Measurements from ENCODE around the gene CTXND1. TPM values are rescaled to one million over a fixed set of nuclear protein-coding genes. Genes with fewer than 3 reads are reported as not detected.

CTXND1 gene
- total RNA-seq, 1 experiment from 2014 or later: not detected

GRCh38 chr15:80268101-80268500 lies 16.1 kb upstream of the CTXND1 start:
- H3K23ac ChIP-seq (ENCODE audit: insufficient read length, low read depth, low read length): no peak overlapping the region
- H4K20me1 ChIP-seq (ENCODE audit: control insufficient read depth, insufficient read depth, insufficient read length): no peaks in the 10 kb centered on the region
- no CpG with 5 or more reads among the region's 7 CpGs for WGBS (ENCODE audit: extremely low coverage, insufficient read length, low lambda C conversion rate)
- no peak overlapping the region for H3K9ac ChIP-seq (ENCODE audit: extremely low read depth, insufficient read length, low read length)
- H4K91ac ChIP-seq (ENCODE audit: insufficient read length, low read depth, low read length): no peak overlapping the region
- H3T11ph ChIP-seq (ENCODE audit: low read length): no peak overlapping the region
- H3K18ac ChIP-seq (ENCODE audit: insufficient read length, low read depth, low read length): no peak overlapping the region
- peak overlapping the region in 1 of 3 experiments; percentile 27; a peak in 1 of 7 replicates for H3K27ac Mint-ChIP-seq
- H2AK5ac ChIP-seq (ENCODE audit: insufficient read length, low read length): no peak overlapping the region
- no peaks in the 10 kb centered on the region for H3K4me1 ChIP-seq (ENCODE audit: insufficient read depth, low read length)
- no peak overlapping the region for H2BK120ac ChIP-seq (ENCODE audit: low read depth, low read length, poor library complexity, severe bottlenecking)
- no peak overlapping the region for H4K8ac ChIP-seq (replicated peaks; ENCODE audit: insufficient read length, low read depth, low read length)
- H3K9me3 ChIP-seq (ENCODE audit: control insufficient read depth, low read depth, low read length): no peaks in the 10 kb centered on the region
- no peak overlapping the region for H2BK20ac ChIP-seq (ENCODE audit: low read depth, low read length, poor library complexity, severe bottlenecking)
- no peak overlapping the region; a peak in 1 of 5 replicates for H3K4me3 Mint-ChIP-seq
- no peak overlapping the region for H4K5ac ChIP-seq (ENCODE audit: insufficient read length, low read depth, low read length)
- no peaks in the 10 kb centered on the region for H3K79me2 ChIP-seq (ENCODE audit: insufficient read depth, low read length)
- TF ChIP-seq CTCF (conservative IDR thresholded peaks at IDR 0.05): no peak
- H2BK5ac ChIP-seq (ENCODE audit: insufficient read length, low read length): no peak overlapping the region
- no peak overlapping the region for H3K4me2 ChIP-seq (ENCODE audit: insufficient read depth, insufficient read length, low read length)
- peaks cover 3% of the 10 kb centered on the region; the same call in 1 of the 2 replicates for H3K27me3 ChIP-seq (ENCODE audit: insufficient read depth, low read length)
- H2BK12ac ChIP-seq (ENCODE audit: insufficient read length, low read depth, low read length): no peak overlapping the region
- no peaks in the 10 kb centered on the region for H3K79me1 ChIP-seq (ENCODE audit: insufficient read depth, low read depth, low read length, poor library complexity, severe bottlenecking)
- peaks cover 60% of the 10 kb centered on the region for H3K27me3 Mint-ChIP-seq (ENCODE audit: low read depth)
- no peak for DNase-seq
- H3K27ac ChIP-seq (ENCODE audit: insufficient read length, low read depth, low read length): no peak overlapping the region
- no peaks in the 10 kb centered on the region for H3K9me3 Mint-ChIP-seq
- no peaks in the 10 kb centered on the region for H3K4me1 Mint-ChIP-seq
- H3K23me2 ChIP-seq (ENCODE audit: insufficient read length, low read depth, low read length, poor library complexity, severe bottlenecking): no peaks in the 10 kb centered on the region
- no peak overlapping the region for H2BK15ac ChIP-seq (ENCODE audit: low read depth, low read length)
- no peak overlapping the region for H2AFZ ChIP-seq (ENCODE audit: low read length)
- no peak overlapping the region for H3K4ac ChIP-seq (ENCODE audit: low read depth, low read length)
- no peaks in the 10 kb centered on the region for H3K36me3 Mint-ChIP-seq (ENCODE audit: insufficient read depth in 1 of 3, low read depth in 3 of 3)
- no peak overlapping the region for H3K14ac ChIP-seq (ENCODE audit: insufficient read depth, low read length)
- no peak overlapping the region for H3K56ac ChIP-seq (ENCODE audit: insufficient read length, low read depth, low read length)
